SH-SY5Y (cell line): Measurements from ENCODE around the gene NAV3.

ENCODE experiments used
- GATA2 ChIP-seq: IDR thresholded peaks from 2 replicates; pipeline ENCODE4 v1.6.1; 2011; ENCODE audit warnings: mild to moderate bottlenecking, low read depth, low read length
- GATA3 ChIP-seq: IDR thresholded peaks from 2 replicates; pipeline ENCODE4 v1.6.1; 2011; ENCODE audit warnings: low read depth, mild to moderate bottlenecking, low read length, moderate library complexity

- TF ChIP-seq GATA2 (no peak), GATA3 (no peak)
Measured at GRCh38 chr12:77842430-77842829, 11.7 kb downstream of the NAV3 start.
